B cell (primary cell): ENCODE measurements around the gene ZNF165. TPM values are rescaled to one million over a fixed set of nuclear protein-coding genes. Genes with fewer than 3 reads are reported as not detected.

ENCODE experiments used
- ATAC-seq: fragments of 200-7000 bp; cut with Tn5 transposase; one replicate; pipeline ENCODE4 v1.10.0; 2021; ENCODE audit warnings: low read depth, mild to moderate bottlenecking, moderate number of reproducible peaks, moderate library complexity
- CTCF ChIA-PET: fragments of 350-600 bp; sonication (Branson Sonifier 250); formaldehyde crosslinking; loops from one replicate; lab custom pipeline; 2021; ENCODE audit warnings: antibody characterized with exemption, inconsistent platforms; lab: Charles Lee
- POLR2A ChIA-PET: fragments of 350-600 bp; sonication (Branson Sonifier 250); formaldehyde crosslinking; loops from one replicate; lab custom pipeline; 2021; ENCODE audit warnings: antibody characterized with exemption; lab: Charles Lee
- DNase-seq: peaks from one replicate; pipeline ENCODE4 v3.0.0; 2013
- H2AFZ ChIP-seq: 2 replicates; pipeline ENCODE4 v1.6.1; 2012; ENCODE audit warnings: mild to moderate bottlenecking, low read depth, low read length; ENCODE audit not compliant: insufficient read depth, poor library complexity, severe bottlenecking
- H3K27ac ChIP-seq, 2 donors: 1 replicate in 1 of 2; 2 replicates in 1 of 2; pipeline ENCODE4 v1.5.1; 2012 to 2013; ENCODE audit warnings: low read length in 2 of 2, mild to moderate bottlenecking in 2 of 2, moderate library complexity in 1 of 2
- H3K27me3 ChIP-seq, 4 experiments: fragments of 200-600 bp in 1 of 4; sonication (generic) in 1 of 4; replicated peaks in 1 of 4; 1 replicate in 2 of 4; 2 replicates in 2 of 4; pipeline versions ENCODE4 v1.6.1 to v1.7.0; 2013 to 2016; ENCODE audit warnings: low read length in 3 of 4, mild to moderate bottlenecking in 2 of 4, mixed read lengths in 1 of 4, moderate library complexity in 1 of 4; ENCODE audit not compliant: insufficient read depth in 4 of 4, control insufficient read depth in 3 of 4; ENCODE audit errors: control extremely low read depth in 1 of 4
- H3K36me3 ChIP-seq, 2 experiments: replicated peaks in 1 of 2; 1 replicate in 1 of 2; 2 replicates in 1 of 2; pipeline versions ENCODE4 v1.6.1 to v1.7.1; 2013; ENCODE audit warnings: low read length in 1 of 2; ENCODE audit not compliant: insufficient read depth in 2 of 2, control insufficient read depth in 1 of 2; ENCODE audit errors: control extremely low read depth in 1 of 2, extremely low read depth in 1 of 2
- H3K4me1 ChIP-seq, 2 donors: fragments of 200-600 bp in 1 of 2; sonication (generic) in 1 of 2; 1 replicate in 1 of 2; 2 replicates in 1 of 2; pipeline versions ENCODE4 v1.5.1 to v1.6.1; 2013 to 2017; ENCODE audit warnings: low read length in 2 of 2; ENCODE audit not compliant: control insufficient read depth in 2 of 2, insufficient read depth in 2 of 2
- H3K4me2 ChIP-seq: replicated peaks from 2 replicates; pipeline ENCODE3; 2012; ENCODE audit warnings: mild to moderate bottlenecking, low read depth, low read length; ENCODE audit not compliant: poor library complexity, severe bottlenecking
- H3K4me3 ChIP-seq, 5 experiments: fragments of 200-600 bp in 1 of 5; sonication (generic) in 1 of 5; 1 replicate in 3 of 5; 2 replicates in 2 of 5; pipeline versions ENCODE4 v1.5.1 to v1.7.0; 2011 to 2016; ENCODE audit warnings: low read length in 4 of 5, mild to moderate bottlenecking in 4 of 5, low read depth in 2 of 5, control low read depth in 1 of 5, moderate library complexity in 1 of 5; ENCODE audit not compliant: insufficient read depth in 1 of 5; ENCODE audit errors: control extremely low read depth in 1 of 5, extremely low read depth in 1 of 5
- H3K79me2 ChIP-seq: fragments of 200-600 bp; sonication (generic); one replicate; pipeline ENCODE4 v1.6.0; 2016; ENCODE audit warnings: low read length; ENCODE audit not compliant: control insufficient read depth, insufficient read depth
- H3K9ac ChIP-seq: fragments of 200-600 bp; sonication (generic); 2 replicates; pipeline ENCODE4 v1.6.1; 2017; ENCODE audit warnings: mild to moderate bottlenecking, low read length, moderate library complexity
- H3K9me3 ChIP-seq, 3 donors: one replicate each; pipeline versions ENCODE4 v1.6.1 to v1.7.1; 2013; ENCODE audit warnings: low read length in 2 of 3; ENCODE audit not compliant: control insufficient read depth in 2 of 3, insufficient read depth in 1 of 3; ENCODE audit errors: control extremely low read depth in 1 of 3
- H4K20me1 ChIP-seq: 2 replicates; pipeline ENCODE4 v1.6.0; 2012; ENCODE audit warnings: mild to moderate bottlenecking, low read length; ENCODE audit not compliant: insufficient read depth, control insufficient read depth, poor library complexity, severe bottlenecking
- H3K27ac Mint-ChIP-seq: one replicate; pipeline ENCODE4 v1.8.0; 2021; ENCODE audit warnings: mixed read lengths
- H3K27me3 Mint-ChIP-seq: one replicate; pipeline ENCODE4 v1.8.0; 2021; ENCODE audit warnings: mixed read lengths
- H3K4me1 Mint-ChIP-seq: one replicate; pipeline ENCODE4 v1.8.0; 2021; ENCODE audit warnings: mixed read lengths
- H3K4me3 Mint-ChIP-seq: one replicate; pipeline ENCODE4 v1.8.0; 2021; ENCODE audit warnings: mixed read lengths
- H3K9me3 Mint-ChIP-seq: one replicate; pipeline ENCODE4 v1.8.0; 2022; ENCODE audit warnings: mixed read lengths; ENCODE audit not compliant: insufficient read depth
- CTCF ChIP-seq: fragments of 200-600 bp; IDR thresholded peaks from one replicate; pipeline ENCODE4 v1.8.0; 2022; ENCODE audit warnings: antibody characterized with exemption, mild to moderate bottlenecking
- EZH2 ChIP-seq: IDR thresholded peaks from 2 replicates; pipeline ENCODE4 v1.6.1; 2012; ENCODE audit warnings: borderline replicate concordance, low read depth, mild to moderate bottlenecking, moderate library complexity, low read length; ENCODE audit not compliant: insufficient read depth, poor library complexity, severe bottlenecking
- WGBS: methylation state at CpG from one replicate; pipeline ENCODE4 v1.1.5; 2013; ENCODE audit warnings: missing lambda C conversion rate; ENCODE audit not compliant: insufficient coverage; 5-methylcytosine and 5-hydroxymethylcytosine counted together
- intact Hi-C: fragments of 100-400 bp; cut with micrococcal nuclease; formaldehyde crosslinking; loops from one replicate; pipeline ENCODE4 v1.10.0; 2022
- polyA plus RNA-seq: library from polyadenylated mRNA; depleted of rRNA; stranded (reverse); fragments of >200 nt; gene quantifications from 2 replicates; pipeline ENCODE4 v1.2.3, GENCODE V29; 2012
- total RNA-seq, 2 donors: library from RNA; stranded (reverse); fragments of 120-200 nt in 1 of 2; gene quantifications; 1 replicate in 1 of 2; 2 replicates in 1 of 2; pipeline versions ENCODE4 v1.2.3 to v1.2.4, GENCODE V29; 2013 to 2022

ZNF165 gene
- total and polyA plus RNA-seq, 2 donors (not counting 1 experiment from before 2014, with no cell fraction given): 3.5 to 4.2 TPM

GRCh38 chr6:28107506-28107905 is 27.1 kb downstream of the ZNF165 start:
- Mint-ChIP-seq H3K27me3 (peaks cover 6% of the 10 kb centered on the region), H3K4me1 (peaks cover 13% of the 10 kb centered on the region), H3K9me3 (no peaks in the 10 kb centered on the region), H3K27ac (no peak overlapping the region), H3K4me3 (no peak overlapping the region)
- H4K20me1 ChIP-seq: no peaks in the 10 kb centered on the region
- TF ChIP-seq CTCF: no peak
- TF ChIP-seq EZH2: no peak
- no peak overlapping the region for H3K4me2 ChIP-seq
- no peaks in the 10 kb centered on the region for H3K27me3 ChIP-seq
- peaks cover 5 to 7% of the 10 kb centered on the region in 2 donors for H3K4me1 ChIP-seq
- ATAC-seq (no peak), DNase-seq (no peak)
- POLR2A ChIA-PET: interaction anchor here (0.6 kb wide), 1 partner anchor 117 kb away, joined by 6 read pairs; no protein-coding TSS in a partner anchor
- H3K27ac ChIP-seq: no peak overlapping the region
- no peak overlapping the region for H3K9ac ChIP-seq
- CTCF ChIA-PET: interaction anchor here (1.4 kb wide), 1 partner anchor 27 kb away, joined by 3 read pairs; the partner anchor contains the start of gene ZNF165
- H3K79me2 ChIP-seq: no peaks in the 10 kb centered on the region
- no peaks in the 10 kb centered on the region for H3K9me3 ChIP-seq
- H2AFZ ChIP-seq: no peak overlapping the region
- intact Hi-C loops: no loop called here
- H3K36me3 ChIP-seq: no peaks in the 10 kb centered on the region
- no peak overlapping the region for H3K4me3 ChIP-seq
- 100% methylated on average over 3 of the region's 3 CpGs for WGBS

- Mint-ChIP-seq H3K4me3 (no peak overlapping the region), H3K27ac (no peak overlapping the region), H3K9me3 (no peaks in the 10 kb centered on the region), H3K4me1 (no peaks in the 10 kb centered on the region), H3K27me3 (peaks cover 6% of the 10 kb centered on the region)
- TF ChIP-seq CTCF: no peak
- TF ChIP-seq EZH2: no peak
- ChIA-PET CTCF (interaction anchor here (0.8 to 1.5 kb wide), 3 partner anchors 11 to 594 kb away, joined by 3 to 4 read pairs (median 3); no protein-coding TSS in a partner anchor), POLR2A (no interaction called here)
- Histone ChIP-seq H3K9ac (no peak overlapping the region), H3K4me2 (no peak overlapping the region), H3K4me3 (no peak overlapping the region), H4K20me1 (no peaks in the 10 kb centered on the region), H3K27me3 (no peaks in the 10 kb centered on the region), H2AFZ (no peak overlapping the region), H3K27ac (no peak overlapping the region), H3K9me3 (no peaks in the 10 kb centered on the region), H3K4me1 (no peaks in the 10 kb centered on the region), H3K79me2 (no peaks in the 10 kb centered on the region), H3K36me3 (peaks cover 0 to 9% of the 10 kb centered on the region in 2 experiments)
- DNase-seq (no peak), ATAC-seq (no peak)
- intact Hi-C loops: no loop called here
- no CpG with 5 or more reads among the region's 3 CpGs for WGBS
Observed at GRCh38 chr6:28111964-28112363, 31.6 kb downstream of the ZNF165 start.
